Urothelium cell line (cell line): ENCODE measurements around the gene TTC39B.

Source experiments
- DNase-seq: peaks from one replicate; pipeline ENCODE4 v3.0.0; 2011; ENCODE audit warnings: low spot score, mixed read lengths
- FAIRE-seq: peaks from 2 replicates; lab custom pipeline; 2011; peaks lifted over from hg19 to GRCh38; lab: Jason Lieb, UNC

The TTC39B gene

DNA sequence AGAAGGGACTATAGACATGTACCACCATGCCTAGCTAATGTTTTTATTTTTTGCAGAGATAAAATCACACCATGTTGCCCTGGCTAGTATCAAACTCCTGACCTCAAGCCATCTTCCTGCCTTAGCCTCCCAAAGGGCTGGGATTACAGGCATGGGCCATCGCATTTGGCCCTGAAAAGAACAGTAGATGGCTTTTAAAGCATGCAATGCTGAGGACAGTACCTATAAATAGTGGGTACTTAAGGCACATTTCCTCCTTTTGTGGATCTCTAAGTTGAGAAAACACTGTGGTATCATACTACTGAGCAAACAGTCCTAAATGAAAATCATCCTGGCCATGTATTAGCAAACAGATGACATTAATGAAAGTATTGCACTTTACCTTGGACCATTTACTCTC is 119.4 kb downstream of the TTC39B start:
- DNase-seq (no peak), FAIRE-seq (no peak)

DNA sequence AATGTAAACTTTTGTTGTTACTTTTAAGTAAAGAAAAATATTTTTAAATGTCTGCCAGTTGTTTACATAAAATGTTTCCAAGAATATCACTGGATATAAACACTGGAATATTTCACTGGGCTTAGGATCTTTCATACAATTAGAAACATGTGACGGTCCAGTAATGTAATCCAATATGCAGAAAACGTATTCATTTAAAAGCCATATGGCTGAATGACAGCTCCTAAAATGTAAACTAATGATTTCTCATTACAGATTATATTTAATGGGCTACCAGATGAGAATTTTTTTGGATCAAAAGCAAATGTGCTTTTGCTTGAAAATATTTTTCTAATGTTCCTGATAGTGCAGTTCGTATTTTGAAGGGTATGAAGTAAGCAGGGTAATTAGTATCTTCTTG is 124.3 kb downstream of the TTC39B start:
- DNase-seq (no peak), FAIRE-seq (no peak)

DNA sequence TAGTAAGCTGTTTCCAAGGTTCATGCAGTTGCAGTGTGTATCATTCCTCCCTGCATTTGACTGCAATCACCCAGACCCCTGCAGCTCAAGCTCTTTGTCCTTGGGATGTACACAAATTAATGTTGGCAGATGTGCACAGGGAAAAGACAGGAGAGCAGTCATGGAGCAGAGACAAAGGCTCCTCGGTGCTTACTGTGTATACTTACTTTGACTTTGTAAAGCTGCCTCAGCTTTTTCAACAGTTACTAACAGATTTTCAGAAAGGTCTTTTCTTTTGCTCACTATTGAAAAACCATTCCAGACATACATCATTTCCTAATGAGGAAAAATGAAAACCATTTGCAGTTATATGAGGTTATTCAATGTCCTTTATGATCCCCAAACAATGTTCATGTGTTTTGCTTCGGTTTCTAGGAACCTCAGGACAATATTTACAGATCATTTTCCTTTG is 124.9 kb downstream of the TTC39B start:
- DNase-seq: no peak
- no peak for FAIRE-seq

DNA sequence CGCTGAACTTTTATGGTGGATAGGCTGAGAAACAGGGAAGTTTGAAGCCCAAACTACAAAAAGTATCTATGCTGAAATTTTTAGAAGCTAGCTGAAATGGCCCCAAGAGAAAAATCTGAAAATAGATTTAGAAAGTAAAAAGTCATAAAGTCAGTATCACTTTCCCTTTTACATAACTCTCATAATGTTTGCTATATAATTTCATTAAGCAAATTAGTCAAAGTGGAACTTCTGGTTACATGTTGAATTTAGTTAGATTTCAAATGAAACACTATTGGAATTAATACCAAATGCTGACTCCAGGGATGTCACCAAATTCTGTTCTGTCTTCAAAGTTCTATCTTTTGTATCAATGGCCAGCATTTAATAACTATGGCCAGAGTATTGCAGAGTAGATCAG is 126.9 kb downstream of the TTC39B start:
- DNase-seq (no peak), FAIRE-seq (no peak)

DNA sequence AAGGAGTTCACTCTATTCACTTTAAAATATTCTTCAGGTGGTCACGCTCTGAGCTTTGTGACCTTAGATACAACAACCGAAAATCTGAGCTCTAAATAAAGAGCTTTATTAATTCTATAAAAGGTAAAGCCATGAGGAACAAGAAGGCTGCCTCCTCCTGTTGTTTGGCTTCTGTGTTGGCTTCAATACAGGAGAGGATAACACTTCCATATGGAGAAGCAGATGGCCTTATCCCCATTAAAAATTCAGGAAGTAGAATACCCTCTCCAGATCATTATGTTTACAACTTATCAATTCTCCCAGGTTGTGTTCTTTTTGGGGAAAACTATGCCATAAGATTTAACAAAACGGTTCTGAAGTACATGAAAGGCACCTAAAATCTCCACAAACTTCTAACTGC is 128.4 kb downstream of the TTC39B start:
- FAIRE-seq (no peak), DNase-seq (no peak)

DNA sequence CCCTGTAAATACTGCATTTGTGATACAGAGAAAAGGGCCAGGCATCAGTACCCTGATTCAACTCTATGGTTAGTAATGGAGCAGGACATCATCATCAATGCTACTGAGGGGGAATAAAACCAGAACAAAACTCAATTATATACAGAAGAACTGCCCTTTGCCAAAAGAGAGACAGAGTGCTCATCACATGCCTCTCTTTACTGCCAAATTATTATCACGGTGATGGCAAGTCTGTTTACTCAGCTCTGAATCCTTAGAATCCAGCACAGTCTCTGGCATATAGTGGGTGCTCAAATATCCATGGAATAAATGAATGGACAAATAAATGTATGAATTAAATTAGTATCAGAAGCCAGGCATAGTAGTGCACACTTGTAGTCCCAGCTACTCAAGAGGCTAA is 130.2 kb downstream of the TTC39B start:
- no peak for DNase-seq
- FAIRE-seq: no peak

DNA sequence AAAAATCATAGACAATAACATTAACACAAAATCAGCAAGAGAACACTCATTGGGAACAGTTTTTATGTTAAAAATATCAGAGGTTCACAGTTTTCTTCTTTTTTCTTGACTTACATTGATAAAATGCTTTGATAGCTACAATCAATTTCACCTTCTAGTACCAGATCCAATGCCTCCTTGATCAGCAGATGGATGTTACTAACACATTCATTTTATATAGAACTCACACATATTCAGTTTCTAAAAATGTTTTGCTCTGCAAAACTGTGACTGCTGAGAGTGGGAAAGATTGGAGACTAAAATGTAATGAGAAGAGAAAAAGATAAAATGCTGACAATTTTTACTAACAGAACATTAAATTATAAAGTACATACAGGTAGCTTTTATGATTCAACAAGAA is 143.1 kb downstream of the TTC39B start:
- FAIRE-seq (no peak), DNase-seq (no peak)

DNA sequence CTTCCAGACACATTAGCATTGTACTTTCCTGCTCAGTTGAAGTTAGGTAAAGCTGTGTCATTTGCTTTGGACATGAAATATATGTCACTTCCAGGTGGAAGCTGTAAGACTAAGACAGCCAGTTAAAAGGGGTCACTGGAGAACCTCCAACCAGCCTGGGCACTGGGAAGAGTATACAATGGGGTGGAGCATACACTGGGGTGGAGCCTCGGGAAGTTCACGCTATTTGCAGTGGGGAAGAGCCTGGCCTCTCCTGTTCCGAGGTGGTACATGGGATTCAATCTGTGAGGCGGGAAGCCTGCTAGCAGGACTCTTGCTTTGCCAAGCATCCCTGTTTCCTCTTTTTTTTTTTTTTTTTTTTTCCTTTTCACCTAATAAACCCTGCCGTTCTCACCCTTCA is 145.3 kb downstream of the TTC39B start:
- DNase-seq: no peak
- no peak for FAIRE-seq

DNA sequence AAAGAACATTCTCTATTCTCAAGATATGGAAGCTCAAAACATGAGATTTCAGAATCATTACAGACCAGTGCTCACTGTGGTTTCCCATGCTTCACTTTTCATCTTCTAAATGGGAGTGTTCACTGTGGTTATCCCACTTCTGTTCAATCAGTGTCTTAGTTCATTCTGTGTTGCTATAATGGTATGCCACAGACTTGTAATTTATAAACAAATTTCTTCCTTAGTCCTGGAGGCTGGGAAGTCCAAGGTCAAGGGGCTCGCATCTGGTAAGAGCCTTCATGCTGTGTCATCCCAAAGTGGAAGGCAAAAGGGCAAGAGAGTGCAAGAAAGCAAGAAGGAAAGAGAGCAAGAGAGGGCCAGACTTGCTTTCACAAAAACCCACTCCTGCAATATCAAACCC is 146.3 kb downstream of the TTC39B start:
- DNase-seq: no peak
- FAIRE-seq: no peak

DNA sequence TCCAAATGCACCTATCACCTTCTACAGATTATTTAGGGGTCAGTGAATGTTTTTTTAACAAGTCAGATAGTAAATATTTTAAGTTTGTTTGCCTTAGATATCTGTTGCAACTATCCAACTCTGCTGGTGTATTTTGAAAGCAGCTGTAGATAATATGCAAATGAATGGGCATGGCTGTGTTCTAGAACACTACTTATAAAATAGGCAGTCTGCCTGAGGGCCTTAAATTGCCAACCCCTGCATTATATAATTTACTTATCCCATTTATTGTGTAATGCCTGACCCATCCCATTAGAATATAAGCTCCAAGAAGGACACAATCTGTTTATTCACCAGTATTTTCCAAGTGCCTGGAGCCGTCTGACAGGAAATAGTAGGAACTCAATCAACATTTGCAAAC is 149.0 kb downstream of the TTC39B start:
- no peak for FAIRE-seq
- DNase-seq: no peak

DNA sequence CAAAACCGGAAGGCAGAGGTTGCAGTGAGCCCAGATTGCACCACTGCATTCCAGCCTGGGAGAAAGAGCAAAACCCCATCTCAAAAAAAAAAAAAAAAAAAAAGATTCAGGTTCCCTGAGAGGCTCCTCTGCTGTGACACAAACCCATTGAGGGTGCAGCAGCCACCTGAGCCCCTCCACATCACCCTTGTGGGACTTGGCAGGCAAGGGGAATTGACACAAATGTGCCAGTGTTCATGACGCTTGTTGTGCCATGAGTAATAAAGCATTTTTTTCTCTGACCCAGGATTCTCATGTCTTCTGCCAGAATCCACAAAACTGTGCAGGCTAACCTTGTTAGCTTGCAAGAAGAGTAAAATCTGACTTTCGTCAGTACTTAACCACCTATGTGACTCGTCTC is 149.6 kb downstream of the TTC39B start:
- FAIRE-seq (no peak), DNase-seq (no peak)

DNA sequence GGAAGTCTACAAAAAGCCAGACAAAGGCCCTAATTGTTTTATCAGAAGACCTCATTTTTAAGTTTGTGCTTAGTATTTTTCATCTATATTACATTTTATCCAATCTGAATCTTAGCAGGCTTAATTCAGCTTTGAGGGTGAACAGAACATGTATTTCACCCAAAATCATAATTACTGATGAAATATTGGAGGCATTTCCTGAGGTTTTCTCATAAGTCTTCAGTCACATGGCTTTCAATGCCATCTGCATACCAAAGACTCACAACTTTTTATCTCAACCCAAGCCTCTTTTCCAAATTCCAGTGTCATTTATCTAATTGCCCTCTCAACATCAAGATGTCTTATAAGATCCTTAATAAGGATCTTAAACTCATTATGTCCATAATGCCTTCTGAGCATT is 150.8 kb downstream of the TTC39B start:
- no peak for DNase-seq
- FAIRE-seq: no peak

DNA sequence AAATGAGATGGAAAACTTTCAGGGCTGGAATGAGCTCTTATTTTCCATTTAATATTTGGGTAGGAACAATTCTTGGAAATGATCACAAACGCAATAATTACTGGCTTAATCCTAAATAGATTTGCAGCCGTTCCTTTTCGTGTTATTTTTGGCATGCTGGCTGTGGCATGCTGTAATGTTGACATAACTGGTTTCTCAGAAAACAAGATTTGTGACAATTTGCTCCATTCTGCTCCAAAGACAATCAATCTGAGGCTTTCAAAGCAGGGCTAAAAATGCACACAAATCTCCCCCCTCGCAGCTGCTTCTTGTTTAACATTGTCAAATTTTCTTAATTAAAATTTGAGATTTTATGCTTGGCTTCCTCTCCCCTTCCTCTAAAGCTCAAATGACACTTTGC is 151.2 kb downstream of the TTC39B start:
- FAIRE-seq (no peak), DNase-seq (no peak)

DNA sequence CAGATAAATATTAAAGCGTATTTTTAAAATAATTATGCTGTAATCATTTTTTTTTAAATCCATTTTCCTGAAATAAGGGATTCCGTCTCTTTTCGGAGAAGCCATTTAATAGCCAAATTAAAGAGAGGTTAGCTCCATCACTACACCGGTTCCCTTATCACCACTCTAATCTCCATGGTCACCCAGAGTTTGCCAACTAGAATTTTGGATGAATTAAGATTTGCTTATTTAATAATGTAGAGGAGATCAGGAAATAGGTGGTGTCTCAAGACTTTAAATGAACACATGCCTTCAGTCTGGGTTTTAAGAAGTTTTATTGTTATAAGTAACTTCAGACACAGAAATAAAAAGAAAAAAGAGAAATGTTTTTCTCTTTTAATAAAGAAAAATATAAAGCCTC is 151.7 kb downstream of the TTC39B start:
- no peak for FAIRE-seq
- DNase-seq: no peak

DNA sequence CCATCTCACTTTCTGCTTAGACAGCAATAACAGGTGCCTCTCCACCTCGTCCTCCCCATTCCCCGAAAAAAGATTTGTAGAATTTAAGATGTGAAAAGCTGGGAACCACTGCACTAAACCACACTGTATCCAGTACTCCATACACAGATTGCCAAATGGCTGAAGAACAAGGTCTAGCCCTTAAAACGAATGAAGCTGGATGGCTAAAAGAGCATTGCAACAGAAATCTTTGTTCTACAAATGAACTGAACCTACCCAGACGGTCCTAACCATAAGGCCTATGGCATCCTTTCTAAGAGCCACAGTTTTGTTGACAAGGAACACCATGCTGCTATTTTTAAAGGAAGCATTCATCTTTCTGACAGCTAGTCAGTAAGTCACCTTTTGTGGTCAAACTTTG is 152.3 kb downstream of the TTC39B start:
- FAIRE-seq: no peak
- DNase-seq: no peak

DNA sequence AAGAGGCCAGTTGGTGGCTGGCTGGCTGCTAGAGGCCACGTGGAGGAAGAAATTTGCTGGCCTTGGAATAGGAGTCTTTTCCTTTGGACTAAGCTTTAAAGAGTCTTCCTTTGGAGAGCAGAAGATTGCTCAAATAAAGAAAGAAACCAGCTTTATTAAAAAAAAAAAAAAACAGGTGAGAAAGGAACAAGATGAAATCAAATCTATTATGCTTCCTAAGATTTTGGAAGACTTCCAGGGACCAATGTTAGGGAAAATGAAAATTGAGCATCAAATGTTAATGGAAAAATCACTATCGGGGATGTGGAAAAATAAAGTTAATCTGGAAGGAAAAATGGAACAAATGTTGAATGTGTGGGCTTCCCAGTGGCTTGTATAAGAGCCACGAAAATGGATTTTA is 153.1 kb downstream of the TTC39B start:
- DNase-seq: no peak
- no peak for FAIRE-seq

DNA sequence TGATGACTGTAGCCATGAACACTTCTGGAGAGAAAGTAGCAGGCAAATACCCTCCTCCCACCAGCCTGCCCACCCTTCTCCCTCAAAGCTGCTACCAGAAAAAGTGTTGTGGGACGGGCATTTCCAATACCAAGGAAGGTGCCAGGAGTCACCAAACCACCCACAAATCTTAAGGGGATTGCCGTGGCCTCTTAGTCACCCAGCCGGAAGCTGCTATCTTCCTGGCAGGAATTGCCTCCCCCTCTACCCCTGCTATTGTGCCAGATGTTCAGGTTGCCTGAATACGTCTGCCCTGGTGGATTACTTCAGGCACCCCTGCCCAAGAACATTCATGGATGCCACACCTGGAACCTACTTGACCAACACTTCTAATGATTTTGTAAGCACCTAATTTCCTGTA is 156.1 kb downstream of the TTC39B start:
- DNase-seq (peak; percentile 7), FAIRE-seq (no peak)

DNA sequence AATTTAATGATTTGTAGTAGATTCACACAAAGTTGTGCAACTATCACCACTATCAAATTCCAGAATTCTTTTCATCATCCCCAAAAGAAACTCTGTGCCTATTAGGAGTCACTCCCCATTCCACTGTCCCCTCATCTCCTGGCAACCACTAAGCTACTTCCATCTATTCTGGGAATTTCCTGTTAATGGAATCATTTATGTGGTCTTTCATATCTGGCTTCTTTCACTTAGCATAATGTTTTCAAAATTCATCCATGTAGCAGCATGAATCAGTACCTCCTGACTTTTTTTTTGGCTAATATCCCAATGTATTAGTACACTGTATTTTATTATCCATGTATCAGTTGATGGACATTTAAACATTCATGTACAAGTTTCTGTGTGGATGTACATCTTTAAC is 157.6 kb downstream of the TTC39B start:
- no peak for DNase-seq
- no peak for FAIRE-seq

DNA sequence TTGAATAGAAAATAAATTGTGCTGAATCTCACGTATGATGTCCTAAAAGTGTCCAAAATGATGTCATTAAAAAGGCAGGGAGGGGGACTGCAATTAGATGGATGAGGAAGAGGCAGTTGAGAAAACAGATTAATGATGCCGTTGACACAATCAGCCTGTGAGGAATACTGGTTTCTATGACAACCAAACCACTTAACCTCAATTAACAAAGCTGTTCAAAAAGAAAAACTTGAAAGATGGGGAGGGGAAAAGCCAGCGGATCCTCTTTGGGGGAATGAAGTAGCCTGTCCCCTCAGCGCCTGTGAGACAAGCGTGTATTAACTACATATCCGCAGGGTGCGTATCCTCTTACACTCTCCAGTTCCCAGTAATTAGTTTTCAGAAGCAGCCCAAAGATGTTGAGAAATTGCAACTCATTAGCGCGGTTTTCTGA is 160.7 kb downstream of the TTC39B start:
- no peak for DNase-seq
- no peak for FAIRE-seq

DNA sequence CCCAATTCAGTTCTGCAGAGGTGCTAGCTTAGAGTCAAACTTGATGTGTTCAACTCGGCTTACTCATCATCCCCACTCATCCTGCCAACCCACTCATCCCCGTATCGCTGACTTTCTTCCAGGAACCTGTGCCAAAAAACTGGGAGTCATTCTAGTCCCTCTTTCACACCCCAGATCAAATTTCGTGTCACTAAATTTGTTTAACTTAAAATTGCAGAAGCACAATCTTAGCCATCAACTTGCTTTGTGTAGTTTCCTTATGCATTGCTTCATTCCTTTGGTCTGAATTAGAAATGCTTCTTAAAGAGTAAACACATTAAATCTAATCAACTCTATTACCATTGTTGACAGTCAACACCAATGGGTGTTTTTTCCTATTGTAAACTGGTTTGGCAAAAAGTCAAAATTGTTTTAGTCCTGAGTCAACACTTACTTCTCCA is 162.4 kb downstream of the TTC39B start:
- DNase-seq: peak; percentile 47

DNA sequence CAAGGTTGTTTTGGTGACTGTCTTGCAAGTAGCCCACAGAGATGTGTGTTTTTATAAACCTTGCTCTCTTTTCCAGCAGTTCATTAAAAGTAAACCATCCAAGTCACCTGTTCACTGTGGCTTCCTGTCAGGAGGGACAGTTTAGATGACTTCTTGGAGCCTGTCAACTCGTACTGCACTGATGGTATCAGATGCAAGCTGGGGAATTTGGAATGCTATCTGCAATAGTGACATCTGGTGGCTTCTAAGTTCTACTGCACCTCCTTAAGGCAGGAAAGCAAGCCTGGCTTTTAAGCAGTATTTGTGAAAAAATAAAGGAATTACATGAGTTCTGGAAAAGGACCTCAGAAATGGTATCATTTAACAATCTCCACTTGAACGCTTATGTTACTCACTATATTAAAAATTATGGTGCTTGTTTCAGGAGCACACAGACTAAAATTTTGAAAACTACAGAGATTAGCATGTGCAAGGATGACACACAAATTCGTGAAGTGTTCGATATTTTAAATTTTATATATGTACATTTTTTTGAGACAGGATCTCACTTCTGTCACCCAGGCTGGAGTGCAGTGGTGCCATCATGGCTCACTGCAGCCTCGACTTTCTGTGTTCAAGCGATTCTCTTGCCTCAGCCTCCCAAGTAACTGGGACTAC is 164.0 kb downstream of the TTC39B start:
- FAIRE-seq: no peak
- peak; percentile 52 for DNase-seq

More for the DNA sequence above, 162.4 kb downstream of the TTC39B start:
- no peak for FAIRE-seq

DNA sequence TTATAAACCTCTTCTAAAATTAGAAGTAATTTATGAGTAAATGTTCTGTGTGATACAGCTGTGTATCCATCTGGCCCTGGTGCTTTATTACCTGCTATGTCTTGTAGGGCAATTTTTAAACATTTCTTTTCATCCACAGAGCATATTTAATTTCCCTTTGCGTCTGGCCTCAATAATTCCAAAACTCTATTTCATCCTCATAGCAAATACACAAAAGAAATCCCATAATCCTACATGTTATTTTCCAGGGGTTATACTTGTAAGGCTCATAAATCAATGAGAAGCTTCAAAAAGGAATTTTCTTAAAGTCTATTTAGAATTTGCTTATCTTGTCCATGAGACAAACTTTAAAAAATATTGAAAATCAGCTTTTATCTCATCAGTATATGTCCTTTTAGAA is 167.0 kb downstream of the TTC39B start:
- FAIRE-seq: no peak
- no peak for DNase-seq

DNA sequence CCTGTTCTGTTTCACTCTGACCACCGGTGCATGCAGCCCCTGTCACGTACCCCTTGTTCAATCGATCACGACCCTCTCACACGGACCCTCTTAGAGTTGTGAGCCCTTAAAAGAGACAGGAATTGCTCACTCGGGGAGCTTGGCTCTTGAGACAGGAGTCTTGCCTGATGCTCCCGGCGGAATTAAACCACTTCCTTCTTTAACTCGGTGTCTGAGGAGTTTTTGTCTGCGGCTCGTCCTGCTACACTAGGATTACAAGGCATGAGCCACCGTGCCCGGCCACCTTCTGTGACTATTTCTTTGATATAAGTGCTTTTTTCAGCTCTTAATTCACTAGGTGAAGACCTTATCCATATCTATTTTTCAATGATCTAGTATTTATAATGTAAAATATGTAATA is 167.5 kb downstream of the TTC39B start:
- DNase-seq (no peak), FAIRE-seq (no peak)
